Thyroid gland (tissue), 4 donors: ENCODE data around the gene WLS.

Source experiments
- CTCF ChIP-seq, 6 experiments: fragments of 200-600 bp in 3 of 6; fragments of 450-650 bp in 3 of 6; sonication (generic) in 3 of 6; IDR thresholded peaks; one replicate each; pipeline ENCODE4 v1.5.1; 2016 to 2019; ENCODE audit warnings: antibody characterized with exemption in 6 of 6, mild to moderate bottlenecking in 2 of 6, inconsistent platforms in 1 of 6, moderate library complexity in 1 of 6
- POLR2A ChIP-seq, 2 donors: fragments of 450-650 bp; IDR thresholded peaks; one replicate each; pipeline ENCODE4 v1.6.1; 2017; ENCODE audit warnings: antibody characterized with exemption in 2 of 2, mild to moderate bottlenecking in 2 of 2, moderate library complexity in 1 of 2

GRCh38 chr1:68225781-68226180, 6.5 kb downstream of the WLS start:
- TF ChIP-seq CTCF (IDR thresholded peaks at IDR 0.05) (no peak), POLR2A (IDR thresholded peaks at IDR 0.05) (no peak)
